OCI-LY7 (cell line): ENCODE results near the gene EXT2. TPM values are rescaled to one million over a fixed set of nuclear protein-coding genes. Genes with fewer than 3 reads are reported as not detected.

Experiments
- BruUV-seq: library from RNA; stranded (reverse); fragments of 400-500 nt; replicated peaks from 2 replicates; lab custom pipeline; 2021; lab: Mats Ljungman, UMichigan
- CTCF ChIA-PET: fragments of 300-600 bp; sonication (Branson Sonifier 250); formaldehyde crosslinking; loops from one replicate; lab custom pipeline; 2022; ENCODE audit warnings: antibody characterized with exemption; ENCODE audit not compliant: unreplicated experiment; lab: Charles Lee
- POLR2A ChIA-PET: fragments of 300-600 bp; sonication (Branson Sonifier 250); formaldehyde crosslinking; loops from one replicate; lab custom pipeline; 2022; ENCODE audit warnings: antibody characterized with exemption; lab: Charles Lee
- DNase-seq: peaks from one replicate; pipeline ENCODE4 v3.0.0-alpha.2; 2015; ENCODE audit warnings: low spot score
- H2AFZ ChIP-seq: fragments of 200-600 bp; sonication (generic), shearing (Covaris generic); 2 replicates; pipeline ENCODE4 v1.6.1; 2014; ENCODE audit warnings: mild to moderate bottlenecking, antibody characterized with exemption, low read length, moderate library complexity
- H3K27ac ChIP-seq: fragments of 200-600 bp; sonication (generic); 2 replicates; pipeline ENCODE4 v1.5.1; 2014; ENCODE audit warnings: mixed run types, low read depth, mild to moderate bottlenecking, moderate library complexity, low read length, inconsistent platforms; ENCODE audit not compliant: poor library complexity, severe bottlenecking
- H3K36me3 ChIP-seq: fragments of 200-600 bp; sonication (generic); 2 replicates; pipeline ENCODE4 v1.6.1; 2014; ENCODE audit warnings: mild to moderate bottlenecking, antibody characterized with exemption, low read length, moderate library complexity, mixed read lengths; ENCODE audit not compliant: insufficient read depth
- H3K4me1 ChIP-seq: fragments of 200-600 bp; sonication (generic); 2 replicates; pipeline ENCODE4 v1.5.1; 2014; ENCODE audit warnings: mild to moderate bottlenecking, low read length; ENCODE audit not compliant: insufficient read depth, poor library complexity, severe bottlenecking
- H3K4me2 ChIP-seq: fragments of 200-600 bp; sonication (generic); 2 replicates; pipeline ENCODE4 v1.6.1; 2014; ENCODE audit warnings: mild to moderate bottlenecking, low read length
- H3K4me3 ChIP-seq: fragments of 200-600 bp; sonication (generic); 2 replicates; pipeline ENCODE4 v1.5.1; 2014; ENCODE audit warnings: mild to moderate bottlenecking, low read depth, low read length; ENCODE audit not compliant: poor library complexity, severe bottlenecking
- H3K79me2 ChIP-seq: fragments of 200-600 bp; sonication (generic); 2 replicates; pipeline ENCODE4 v1.6.1; 2016; ENCODE audit warnings: low read depth, mild to moderate bottlenecking, low read length, moderate library complexity, mixed read lengths; ENCODE audit not compliant: insufficient read depth
- H3K9me2 ChIP-seq: fragments of 200-600 bp; sonication (generic); 2 replicates; pipeline ENCODE4 v1.6.1; 2016; ENCODE audit warnings: mild to moderate bottlenecking, low read length, mixed read lengths; ENCODE audit not compliant: insufficient read depth
- H3K9me3 ChIP-seq: fragments of 200-600 bp; sonication (generic); 2 replicates; pipeline ENCODE4 v1.6.1; 2014; ENCODE audit warnings: mild to moderate bottlenecking, mixed run types, low read length, mixed read lengths
- H4K20me1 ChIP-seq: fragments of 200-600 bp; sonication (generic); 2 replicates; pipeline ENCODE4 v1.6.1; 2014; ENCODE audit warnings: mild to moderate bottlenecking, antibody characterized with exemption, low read length, moderate library complexity, mixed read lengths; ENCODE audit not compliant: insufficient read depth
- EZH2phosphoT487 ChIP-seq: fragments of 200-600 bp; sonication (generic); IDR thresholded peaks from 2 replicates; pipeline ENCODE4 v1.6.1; 2018; ENCODE audit warnings: low read depth, borderline replicate concordance, mild to moderate bottlenecking, mixed run types, antibody characterized with exemption, low read length, moderate library complexity, mixed read lengths
- intact Hi-C: fragments of 100-400 bp; cut with micrococcal nuclease; formaldehyde crosslinking; loops from one replicate; pipeline ENCODE4 v1.10.0; 2022; ENCODE audit not compliant: unreplicated experiment
- total RNA-seq, 2 experiments: library from RNA; depleted of rRNA in 1 of 2; stranded (reverse); fragments of >200 nt in 1 of 2; shearing (Covaris generic) in 1 of 2; gene quantifications; 2 replicates each; pipeline ENCODE4 v1.2.3, GENCODE V29; 2014 to 2022
- TF ChIP-seq, protein P1 (sequence below): fragments of 200-600 bp; sonication (generic); conservative IDR thresholded peaks from 2 replicates; pipeline ENCODE4 v1.5.1; 2014; ENCODE audit warnings: mild to moderate bottlenecking, antibody characterized with exemption, low read length, moderate library complexity, mixed read lengths

The EXT2 gene
- total RNA-seq, 2 experiments from 2014 or later: 22.3 to 31.8 TPM

DNA sequence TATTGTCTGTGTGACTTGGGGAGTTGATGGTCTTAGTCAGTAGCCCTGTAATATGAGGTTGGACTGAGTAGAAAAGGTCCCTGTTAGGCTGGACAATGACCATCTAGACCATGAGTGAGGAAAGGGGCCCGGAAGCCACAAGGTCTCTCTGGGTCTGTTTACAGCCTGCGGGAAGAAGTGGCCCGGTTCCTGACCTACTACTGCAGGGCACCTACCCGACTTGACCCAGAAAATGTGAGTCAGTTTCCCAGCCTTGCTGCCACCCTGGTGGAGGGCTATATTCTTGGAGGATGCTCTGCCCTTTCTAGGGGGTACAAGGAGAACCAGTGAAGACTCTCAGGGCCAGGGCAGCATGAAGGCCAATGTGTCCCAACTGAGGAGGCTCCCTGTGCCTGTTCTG is 44.3 kb upstream of the EXT2 start:
- no peak overlapping the region for H2AFZ ChIP-seq
- H3K9me3 ChIP-seq: no peaks in the 10 kb centered on the region
- CTCF ChIA-PET: no interaction called here
- TF ChIP-seq, protein P1, sequence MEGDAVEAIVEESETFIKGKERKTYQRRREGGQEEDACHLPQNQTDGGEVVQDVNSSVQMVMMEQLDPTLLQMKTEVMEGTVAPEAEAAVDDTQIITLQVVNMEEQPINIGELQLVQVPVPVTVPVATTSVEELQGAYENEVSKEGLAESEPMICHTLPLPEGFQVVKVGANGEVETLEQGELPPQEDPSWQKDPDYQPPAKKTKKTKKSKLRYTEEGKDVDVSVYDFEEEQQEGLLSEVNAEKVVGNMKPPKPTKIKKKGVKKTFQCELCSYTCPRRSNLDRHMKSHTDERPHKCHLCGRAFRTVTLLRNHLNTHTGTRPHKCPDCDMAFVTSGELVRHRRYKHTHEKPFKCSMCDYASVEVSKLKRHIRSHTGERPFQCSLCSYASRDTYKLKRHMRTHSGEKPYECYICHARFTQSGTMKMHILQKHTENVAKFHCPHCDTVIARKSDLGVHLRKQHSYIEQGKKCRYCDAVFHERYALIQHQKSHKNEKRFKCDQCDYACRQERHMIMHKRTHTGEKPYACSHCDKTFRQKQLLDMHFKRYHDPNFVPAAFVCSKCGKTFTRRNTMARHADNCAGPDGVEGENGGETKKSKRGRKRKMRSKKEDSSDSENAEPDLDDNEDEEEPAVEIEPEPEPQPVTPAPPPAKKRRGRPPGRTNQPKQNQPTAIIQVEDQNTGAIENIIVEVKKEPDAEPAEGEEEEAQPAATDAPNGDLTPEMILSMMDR: no peak
- no peak for TF ChIP-seq EZH2phosphoT487
- H3K9me2 ChIP-seq: no peaks in the 10 kb centered on the region
- H3K4me2 ChIP-seq: no peak overlapping the region
- H3K4me3 ChIP-seq: no peak overlapping the region
- no peaks in the 10 kb centered on the region for H3K79me2 ChIP-seq
- H3K36me3 ChIP-seq: no peaks in the 10 kb centered on the region
- intact Hi-C loops: no loop called here
- H4K20me1 ChIP-seq: no peaks in the 10 kb centered on the region
- H3K4me1 ChIP-seq: no peaks in the 10 kb centered on the region
- POLR2A ChIA-PET: no interaction called here
- no peak for DNase-seq
- no peak overlapping the region for H3K27ac ChIP-seq
- BruUV-seq: no TSS peak

DNA sequence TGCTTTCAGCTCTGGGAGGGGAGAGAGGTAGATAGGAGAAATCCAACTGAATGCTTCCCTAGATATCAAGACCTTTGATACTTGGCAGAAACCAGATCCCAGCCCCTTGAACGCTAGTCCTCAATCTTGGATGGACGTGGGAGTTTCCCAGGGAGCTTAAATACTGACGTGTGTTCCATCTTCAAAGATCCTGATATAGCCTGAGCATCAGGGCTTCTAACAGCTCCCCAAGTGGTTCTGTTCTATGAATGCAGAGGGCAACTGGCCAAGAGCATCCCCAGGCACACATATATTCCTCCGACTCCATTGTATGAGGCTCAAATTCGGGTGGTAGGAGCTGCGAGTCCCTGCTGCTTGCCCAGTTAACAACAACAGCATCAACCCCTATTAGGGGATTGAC is 38.1 kb upstream of the EXT2 start:
- POLR2A ChIA-PET: no interaction called here
- no peaks in the 10 kb centered on the region for H3K79me2 ChIP-seq
- no peaks in the 10 kb centered on the region for H3K4me1 ChIP-seq
- H3K9me3 ChIP-seq: no peaks in the 10 kb centered on the region
- CTCF ChIA-PET: no interaction called here
- no TSS peak for BruUV-seq
- H2AFZ ChIP-seq: no peak overlapping the region
- TF ChIP-seq EZH2phosphoT487: no peak
- TF ChIP-seq, protein P1: no peak
- H4K20me1 ChIP-seq: no peaks in the 10 kb centered on the region
- no peaks in the 10 kb centered on the region for H3K9me2 ChIP-seq
- no peak overlapping the region for H3K4me3 ChIP-seq
- no peaks in the 10 kb centered on the region for H3K36me3 ChIP-seq
- no peak overlapping the region for H3K4me2 ChIP-seq
- no peak for DNase-seq
- intact Hi-C loops: no loop called here
- H3K27ac ChIP-seq: no peak overlapping the region

DNA sequence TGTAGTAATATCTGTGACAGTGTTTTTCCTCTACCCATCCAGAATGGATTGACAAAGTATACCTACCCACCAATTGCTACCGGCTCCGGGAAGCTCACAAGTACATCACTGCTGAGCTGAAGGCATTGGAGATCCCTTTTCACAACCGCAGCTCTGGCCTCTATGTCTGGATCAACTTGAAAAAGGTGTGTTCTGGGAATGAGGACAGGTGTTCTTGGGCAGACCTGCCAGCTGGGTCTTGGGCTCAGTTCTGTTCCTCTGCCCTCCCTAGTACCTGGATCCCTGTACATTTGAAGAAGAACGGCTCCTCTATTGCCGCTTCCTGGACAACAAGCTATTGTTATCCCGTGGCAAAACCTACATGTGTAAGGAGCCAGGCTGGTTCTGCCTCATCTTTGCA is 37.2 kb upstream of the EXT2 start:
- no peak overlapping the region for H3K4me2 ChIP-seq
- ChIA-PET POLR2A (no interaction called here), CTCF (no interaction called here)
- BruUV-seq: no TSS peak
- H3K79me2 ChIP-seq: no peaks in the 10 kb centered on the region
- intact Hi-C loops: no loop called here
- H3K4me1 ChIP-seq: no peaks in the 10 kb centered on the region
- no peaks in the 10 kb centered on the region for H4K20me1 ChIP-seq
- no peak overlapping the region for H3K27ac ChIP-seq
- no peaks in the 10 kb centered on the region for H3K9me2 ChIP-seq
- no peak for TF ChIP-seq EZH2phosphoT487
- TF ChIP-seq, protein P1: no peak
- H3K9me3 ChIP-seq: no peaks in the 10 kb centered on the region
- H3K4me3 ChIP-seq: no peak overlapping the region
- H3K36me3 ChIP-seq: no peaks in the 10 kb centered on the region
- H2AFZ ChIP-seq: no peak overlapping the region
- DNase-seq: no peak
